Esophagus squamous epithelium (tissue), 5 donors: ENCODE measurements around the gene ANOS1. TPM values are rescaled to one million over a fixed set of nuclear protein-coding genes. Genes with fewer than 3 reads are reported as not detected.

ENCODE experiments used
- DNase-seq: peaks from one replicate; lab custom pipeline; 2025; lab: John Stamatoyannopoulos, UW
- H3K27ac ChIP-seq, 4 donors: fragments of 200-600 bp; sonication (generic); one replicate each; pipeline ENCODE4 v1.5.1; 2016 to 2019; ENCODE audit warnings: mild to moderate bottlenecking in 1 of 4
- H3K27me3 ChIP-seq, 4 donors: fragments of 200-600 bp; sonication (generic); 1 replicate in 3 of 4; 2 replicates in 1 of 4; pipeline versions ENCODE4 v1.5.1 to v1.6.0; 2017 to 2021; ENCODE audit warnings: antibody characterized with exemption in 1 of 4
- H3K36me3 ChIP-seq, 3 donors: fragments of 200-600 bp; sonication (generic); one replicate each; pipeline ENCODE4 v1.5.1; 2016 to 2019
- H3K4me1 ChIP-seq, 3 donors: fragments of 200-600 bp; sonication (generic); one replicate each; pipeline ENCODE4 v1.5.1; 2017 to 2019
- H3K4me3 ChIP-seq, 4 donors: fragments of 200-600 bp; sonication (generic); 1 replicate in 3 of 4; 2 replicates in 1 of 4; pipeline ENCODE4 v1.5.1; 2016 to 2019; ENCODE audit warnings: mild to moderate bottlenecking in 2 of 4, moderate library complexity in 1 of 4
- H3K9me3 ChIP-seq, 3 donors: fragments of 200-600 bp; sonication (generic); one replicate each; pipeline ENCODE4 v1.5.1; 2016 to 2019
- POLR2A ChIP-seq, 4 donors: fragments of 450-650 bp; IDR thresholded peaks; one replicate each; pipeline ENCODE4 v1.6.1; 2017; ENCODE audit warnings: antibody characterized with exemption in 4 of 4, mild to moderate bottlenecking in 4 of 4, moderate library complexity in 3 of 4
- whole genome bisulfite sequencing, 2 donors: methylation state at CpG; one replicate each; pipeline ENCODE4 v1.1.5; 2018; 5-methylcytosine and 5-hydroxymethylcytosine counted together
- intact Hi-C: fragments of 100-400 bp; cut with DNase I; formaldehyde crosslinking; loops from one replicate; pipeline ENCODE4 v1.15.0; 2022
- total RNA-seq, 4 donors: library from RNA; depleted of rRNA; stranded (reverse); fragments of >200 nt; gene quantifications; one replicate each; pipeline ENCODE4 v1.1.0, GENCODE V29; 2016
- TF ChIP-seq, protein P1 (sequence below), 6 experiments: fragments of 450-650 bp in 4 of 6; fragments of 200-600 bp in 2 of 6; sonication (generic) in 2 of 6; IDR thresholded peaks; one replicate each; pipeline ENCODE4 v1.5.1; 2016 to 2019; ENCODE audit warnings: antibody characterized with exemption in 6 of 6, mild to moderate bottlenecking in 4 of 6, moderate library complexity in 4 of 6
- donor health status: DM: yes; HTN: yes; CAD: no.

The ANOS1 gene
- total RNA-seq, 4 donors from 2014 or later = 1.3 to 3.8 (median 2.1) TPM

- TF ChIP-seq, protein P1, sequence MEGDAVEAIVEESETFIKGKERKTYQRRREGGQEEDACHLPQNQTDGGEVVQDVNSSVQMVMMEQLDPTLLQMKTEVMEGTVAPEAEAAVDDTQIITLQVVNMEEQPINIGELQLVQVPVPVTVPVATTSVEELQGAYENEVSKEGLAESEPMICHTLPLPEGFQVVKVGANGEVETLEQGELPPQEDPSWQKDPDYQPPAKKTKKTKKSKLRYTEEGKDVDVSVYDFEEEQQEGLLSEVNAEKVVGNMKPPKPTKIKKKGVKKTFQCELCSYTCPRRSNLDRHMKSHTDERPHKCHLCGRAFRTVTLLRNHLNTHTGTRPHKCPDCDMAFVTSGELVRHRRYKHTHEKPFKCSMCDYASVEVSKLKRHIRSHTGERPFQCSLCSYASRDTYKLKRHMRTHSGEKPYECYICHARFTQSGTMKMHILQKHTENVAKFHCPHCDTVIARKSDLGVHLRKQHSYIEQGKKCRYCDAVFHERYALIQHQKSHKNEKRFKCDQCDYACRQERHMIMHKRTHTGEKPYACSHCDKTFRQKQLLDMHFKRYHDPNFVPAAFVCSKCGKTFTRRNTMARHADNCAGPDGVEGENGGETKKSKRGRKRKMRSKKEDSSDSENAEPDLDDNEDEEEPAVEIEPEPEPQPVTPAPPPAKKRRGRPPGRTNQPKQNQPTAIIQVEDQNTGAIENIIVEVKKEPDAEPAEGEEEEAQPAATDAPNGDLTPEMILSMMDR (IDR thresholded peaks at IDR 0.05) = no peak
- TF ChIP-seq POLR2A (IDR thresholded peaks at IDR 0.05) = no peak
- peaks cover 0 to 18% (median 5%) of the 10 kb centered on the region in 3 donors for H3K9me3 ChIP-seq
- H3K36me3 ChIP-seq = no peaks in the 10 kb centered on the region
- H3K27me3 ChIP-seq = no peaks in the 10 kb centered on the region
- no peak overlapping the region for H3K27ac ChIP-seq
- H3K4me1 ChIP-seq = no peaks in the 10 kb centered on the region
- intact Hi-C loops = no loop called here
- DNase-seq = no peak
- no peak overlapping the region for H3K4me3 ChIP-seq
- 31 to 39% methylated on average over 2 of the region's 2 CpGs for WGBS, 2 donors
These were observed 124.6 kb downstream of the ANOS1 start for GRCh38 chrX:8607326-8607725.

- no peaks in the 10 kb centered on the region for H3K36me3 ChIP-seq
These were observed 127.8 kb downstream of the ANOS1 start for GRCh38 chrX:8604131-8604530.

DNA sequence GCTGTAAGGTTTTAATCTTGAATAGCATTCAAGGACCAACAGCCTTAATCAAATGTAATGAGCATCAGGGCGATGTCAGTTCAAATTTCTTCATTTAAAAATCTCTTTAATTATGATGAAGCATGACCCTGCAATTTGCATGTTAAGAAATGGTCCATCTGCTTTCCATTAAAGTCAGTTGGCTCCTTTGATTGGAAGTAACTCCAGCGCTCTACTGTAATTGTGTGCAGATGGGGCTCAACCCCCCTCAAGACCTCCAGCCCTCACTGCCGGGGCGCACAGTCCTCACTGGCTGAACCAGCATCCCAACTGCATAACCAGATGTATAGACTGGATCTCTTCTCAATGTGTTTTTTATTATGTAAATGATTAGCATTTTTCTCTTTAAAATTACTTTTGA is 140.4 kb downstream of the ANOS1 start:
- Histone ChIP-seq H3K4me3 (no peak overlapping the region), H3K9me3 (no peaks in the 10 kb centered on the region), H3K36me3 (no peaks in the 10 kb centered on the region), H3K27ac (no peak overlapping the region), H3K4me1 (no peaks in the 10 kb centered on the region), H3K27me3 (no peaks in the 10 kb centered on the region)
- 87 to 91% methylated on average over 4 of the region's 4 CpGs for WGBS, 2 donors
- no peak for TF ChIP-seq POLR2A (IDR thresholded peaks at IDR 0.05)
- TF ChIP-seq, protein P1 (IDR thresholded peaks at IDR 0.05) = no peak
- no peak for DNase-seq
- intact Hi-C loops = no loop called here

More at GRCh38 chrX:8604131-8604530, 127.8 kb downstream of the ANOS1 start:
- DNase-seq = no peak
- Histone ChIP-seq H3K9me3 (no peaks in the 10 kb centered on the region), H3K4me3 (no peak overlapping the region), H3K27me3 (no peaks in the 10 kb centered on the region), H3K27ac (no peak overlapping the region), H3K4me1 (no peaks in the 10 kb centered on the region)
- intact Hi-C loops = no loop called here
- WGBS, 2 donors = 71 to 90% methylated on average over 4 of the region's 5 CpGs
- TF ChIP-seq, protein P1 (IDR thresholded peaks at IDR 0.05) = no peak
- no peak for TF ChIP-seq POLR2A (IDR thresholded peaks at IDR 0.05)

GRCh38 chrX:8586953-8587352 is 145.0 kb downstream of the ANOS1 start:
- intact Hi-C loops = no loop called here
- H3K27me3 ChIP-seq = no peaks in the 10 kb centered on the region
- TF ChIP-seq POLR2A (IDR thresholded peaks at IDR 0.05) = no peak
- TF ChIP-seq, protein P1 (IDR thresholded peaks at IDR 0.05) = no peak
- DNase-seq = no peak
- no peaks in the 10 kb centered on the region for H3K4me1 ChIP-seq
- no peak overlapping the region for H3K27ac ChIP-seq
- no peak overlapping the region for H3K4me3 ChIP-seq
- no peaks in the 10 kb centered on the region for H3K36me3 ChIP-seq
- no peaks in the 10 kb centered on the region for H3K9me3 ChIP-seq

- no peak overlapping the region for H3K27ac ChIP-seq
- no peaks in the 10 kb centered on the region for H3K4me1 ChIP-seq
- no peaks in the 10 kb centered on the region for H3K36me3 ChIP-seq
- DNase-seq = no peak
- TF ChIP-seq, protein P1 (IDR thresholded peaks at IDR 0.05) = no peak
- no peak for TF ChIP-seq POLR2A (IDR thresholded peaks at IDR 0.05)
- no peaks in the 10 kb centered on the region for H3K27me3 ChIP-seq
- 27 to 62% methylated on average over 2 to 4 of the region's 5 CpGs for WGBS, 2 donors
- intact Hi-C loops = no loop called here
- H3K9me3 ChIP-seq = no peaks in the 10 kb centered on the region
- no peak overlapping the region for H3K4me3 ChIP-seq
These were observed 152.3 kb downstream of the ANOS1 start for GRCh38 chrX:8579602-8580001.
